Right atrium auricular region (tissue), 2 donors: Measurements from ENCODE around the gene MEGF8. TPM values are rescaled to one million over a fixed set of nuclear protein-coding genes. Genes with fewer than 3 reads are reported as not detected.

Experiments
- DNase-seq: peaks from one replicate; pipeline ENCODE4 v3.0.0-alpha.2; 2019; ENCODE audit warnings: low spot score
- H3K27ac ChIP-seq, 2 donors: fragments of 200-600 bp; sonication (generic); 1 replicate in 1 of 2; 2 replicates in 1 of 2; pipeline ENCODE4 v1.5.1; 2016 to 2019
- H3K27me3 ChIP-seq, 2 donors: fragments of 200-600 bp; sonication (generic); one replicate each; pipeline versions ENCODE4 v1.5.1 to v1.6.0; 2017 to 2019
- H3K36me3 ChIP-seq: fragments of 200-600 bp; sonication (generic); one replicate; pipeline ENCODE4 v1.5.1; 2016
- H3K4me1 ChIP-seq, 2 donors: fragments of 200-600 bp; sonication (generic); one replicate each; pipeline versions ENCODE4 v1.5.1 to v1.6.0; 2017 to 2019
- H3K4me3 ChIP-seq, 2 donors: fragments of 200-600 bp; sonication (generic); 1 replicate in 1 of 2; 2 replicates in 1 of 2; pipeline ENCODE4 v1.5.1; 2017 to 2019; ENCODE audit warnings: mild to moderate bottlenecking in 1 of 2, moderate library complexity in 1 of 2
- H3K9me3 ChIP-seq, 2 donors: fragments of 200-600 bp; sonication (generic); one replicate each; pipeline ENCODE4 v1.5.1; 2019
- CTCF ChIP-seq, 2 donors: fragments of 200-600 bp; sonication (generic); IDR thresholded peaks; one replicate each; pipeline ENCODE4 v1.5.1; 2019; ENCODE audit warnings: antibody characterized with exemption in 2 of 2
- total RNA-seq, 2 donors: library from RNA; depleted of rRNA; stranded (reverse); fragments of >200 nt; gene quantifications; one replicate each; pipeline ENCODE4 v1.1.0, GENCODE V29; 2016

The MEGF8 gene
- total RNA-seq, 2 donors from 2014 or later = 24.3 to 31.2 TPM

- no peak for TF ChIP-seq CTCF (IDR thresholded peaks at IDR 0.05)
- no peak for DNase-seq
- Histone ChIP-seq H3K4me1 (peaks cover 0 to 82% of the 10 kb centered on the region in 2 donors), H3K27ac (peak overlapping the region; percentile 97 to 99), H3K36me3 (peaks cover under 1% of the 10 kb centered on the region), H3K4me3 (peak overlapping the region in 1 of 2 donors; percentile 89), H3K9me3 (no peaks in the 10 kb centered on the region), H3K27me3 (no peaks in the 10 kb centered on the region)
Observed at GRCh38 chr19:42281827-42282762, 43.3 kb upstream of the MEGF8 start.

- Histone ChIP-seq H3K36me3 (peaks cover 7% of the 10 kb centered on the region), H3K9me3 (no peaks in the 10 kb centered on the region), H3K4me3 (peak overlapping the region in 1 of 2 donors; percentile 67), H3K27ac (peak overlapping the region; percentile 97 to 99), H3K4me1 (peaks cover 0 to 75% of the 10 kb centered on the region in 2 donors), H3K27me3 (no peaks in the 10 kb centered on the region)
- no peak for DNase-seq
- TF ChIP-seq CTCF (IDR thresholded peaks at IDR 0.05) = no peak
Observed at GRCh38 chr19:42282819-42283187, 42.6 kb upstream of the MEGF8 start.

GRCh38 chr19:42283188-42284065 is 42.0 kb upstream of the MEGF8 start:
- Histone ChIP-seq H3K27ac (peak overlapping the region; percentile 97 to 99), H3K9me3 (no peaks in the 10 kb centered on the region), H3K36me3 (peaks cover 13% of the 10 kb centered on the region), H3K4me1 (peaks cover 0 to 69% of the 10 kb centered on the region in 2 donors), H3K27me3 (no peaks in the 10 kb centered on the region), H3K4me3 (peak overlapping the region; percentile 49 to 67)
- TF ChIP-seq CTCF (IDR thresholded peaks at IDR 0.05) = peak in 1 of 2 donors; percentile 21
- peak; percentile 97 for DNase-seq

- peak overlapping the region; percentile 49 to 67 for H3K4me3 ChIP-seq
- no peak for TF ChIP-seq CTCF (IDR thresholded peaks at IDR 0.05)
- DNase-seq = peak; percentile 73
- no peaks in the 10 kb centered on the region for H3K9me3 ChIP-seq
- no peaks in the 10 kb centered on the region for H3K27me3 ChIP-seq
- H3K27ac ChIP-seq = peak overlapping the region; percentile 97 to 99
- peaks cover 0 to 62% of the 10 kb centered on the region in 2 donors for H3K4me1 ChIP-seq
- H3K36me3 ChIP-seq = peaks cover 20% of the 10 kb centered on the region
Observed at GRCh38 chr19:42284066-42284501, 41.4 kb upstream of the MEGF8 start.

GRCh38 chr19:42284591-42285341 is 40.7 kb upstream of the MEGF8 start:
- peaks cover 0 to 56% of the 10 kb centered on the region in 2 donors for H3K4me1 ChIP-seq
- DNase-seq = no peak
- TF ChIP-seq CTCF (IDR thresholded peaks at IDR 0.05) = no peak

More at GRCh38 chr19:42284591-42285341, 40.7 kb upstream of the MEGF8 start:
- Histone ChIP-seq H3K36me3 (peaks cover 27% of the 10 kb centered on the region), H3K27me3 (no peaks in the 10 kb centered on the region), H3K9me3 (no peaks in the 10 kb centered on the region), H3K4me3 (peak overlapping the region; percentile 52 to 67), H3K27ac (peak overlapping the region; percentile 85 to 86)
